Stomach (tissue), 9 donors: Measurements from ENCODE around the gene ITGA1. TPM values are rescaled to one million over a fixed set of nuclear protein-coding genes. Genes with fewer than 3 reads are reported as not detected.

Source experiments
- DNase-seq, 2 donors: peaks; one replicate each; pipeline versions ENCODE4 v3.0.0 to v3.0.0-alpha.2; 2013 to 2019
- H3K27ac ChIP-seq, 5 donors: fragments of 200-600 bp in 4 of 5; sonication (generic) in 4 of 5; one replicate each; pipeline ENCODE4 v1.5.1; 2013 to 2019; ENCODE audit warnings: mild to moderate bottlenecking in 1 of 5, moderate library complexity in 1 of 5
- H3K27me3 ChIP-seq, 3 donors: fragments of 200-600 bp; sonication (generic); one replicate each; pipeline ENCODE4 v1.5.1; 2017 to 2019; ENCODE audit warnings: mixed run types in 1 of 3
- H3K36me3 ChIP-seq, 4 donors: fragments of 200-600 bp; sonication (generic); 1 replicate in 3 of 4; 2 replicates in 1 of 4; pipeline ENCODE4 v1.5.1; 2016 to 2019
- H3K4me1 ChIP-seq, 4 donors: fragments of 200-600 bp; sonication (generic); one replicate each; pipeline ENCODE4 v1.5.1; 2016 to 2019
- H3K4me3 ChIP-seq, 4 donors: fragments of 200-600 bp; sonication (generic) in 3 of 4; one replicate each; pipeline ENCODE4 v1.5.1; 2016 to 2019; ENCODE audit warnings: mild to moderate bottlenecking in 1 of 4
- H3K9me3 ChIP-seq, 4 donors: fragments of 200-600 bp; sonication (generic); one replicate each; pipeline ENCODE4 v1.5.1; 2016 to 2019
- CTCF ChIP-seq, 7 experiments: fragments of 450-650 bp in 4 of 7; fragments of 200-600 bp in 3 of 7; sonication (generic) in 3 of 7; IDR thresholded peaks; one replicate each; pipeline ENCODE4 v1.5.1; 2016 to 2019; ENCODE audit warnings: antibody characterized with exemption in 7 of 7, control low read depth in 2 of 7, mild to moderate bottlenecking in 1 of 7
- EP300 ChIP-seq: sonication (generic); formaldehyde crosslinking; IDR thresholded peaks from one replicate; pipeline ENCODE4 v1.6.1; 2017; ENCODE audit warnings: antibody characterized with exemption
- POLR2A ChIP-seq, 4 donors: fragments of 450-650 bp; IDR thresholded peaks; one replicate each; pipeline ENCODE4 v1.6.1; 2016; ENCODE audit warnings: antibody characterized with exemption in 4 of 4, control low read depth in 2 of 4, mild to moderate bottlenecking in 1 of 4, moderate library complexity in 1 of 4
- POLR2AphosphoS5 ChIP-seq, 3 donors: sonication (generic); formaldehyde crosslinking; IDR thresholded peaks; one replicate each; pipeline ENCODE4 v1.6.1; 2016; ENCODE audit warnings: antibody characterized with exemption in 3 of 3
- WGBS, 5 donors: extraction: QIAGEN DNeasy Blood & Tissue Kit in 3 of 5; methylation state at CpG; one replicate each; pipeline versions ENCODE4 v1.1.5 to v1.1.7; 2013 to 2018; 5-methylcytosine and 5-hydroxymethylcytosine counted together
- intact Hi-C: fragments of 100-400 bp; cut with DNase I; formaldehyde crosslinking; loops from one replicate; pipeline ENCODE4 v1.15.1; 2023; ENCODE audit warnings: low total_unique reads
- polyA plus RNA-seq, 3 donors: library from polyadenylated mRNA; stranded (reverse); fragments of 200-250 nt; gene quantifications; one replicate each; pipeline ENCODE4 v1.2.3, GENCODE V29; 2013
- total RNA-seq, 5 donors: library from RNA; depleted of rRNA; stranded (reverse); fragments of >200 nt; gene quantifications; one replicate each; pipeline versions ENCODE4 v1.1.0 to v1.2.3, GENCODE V29; 2014 to 2016
- donor health status: healthy with polysubstance abuse.
- donor health status: Bipolar disorder and iron deficiency.
- donor health status: healthy.

Gene ITGA1
- total and polyA plus RNA-seq, 8 donors, result 2.7 to 507 (median 77.0) TPM

- TF ChIP-seq POLR2AphosphoS5 (IDR thresholded peaks at IDR 0.05), result no peak
- no peak for TF ChIP-seq EP300
- TF ChIP-seq CTCF (IDR thresholded peaks at IDR 0.05), result no peak
- intact Hi-C loops, result no loop called here
- DNase-seq, result no peak
- H3K4me1 ChIP-seq, result peaks cover 6 to 62% (median 30%) of the 10 kb centered on the region in 4 donors
- WGBS, 5 donors, result 59 to 73% (median 63%) methylated on average over 2 of the region's 2 CpGs
- no peaks in the 10 kb centered on the region for H3K9me3 ChIP-seq
- H3K36me3 ChIP-seq, result peaks cover 0 to 44% (median 30%) of the 10 kb centered on the region in 4 donors
- H3K27ac ChIP-seq, result peak overlapping the region in 1 of 5 donors; percentile 3
- H3K4me3 ChIP-seq, result no peak overlapping the region
- no peaks in the 10 kb centered on the region for H3K27me3 ChIP-seq
Measured at GRCh38 chr5:52896534-52897237, 109.0 kb downstream of the ITGA1 start.

GRCh38 chr5:52897238-52897614, 109.5 kb downstream of the ITGA1 start:
- H3K4me1 ChIP-seq, result peaks cover 6 to 60% (median 28%) of the 10 kb centered on the region in 4 donors
- H3K9me3 ChIP-seq, result no peaks in the 10 kb centered on the region
- no peak overlapping the region for H3K4me3 ChIP-seq
- no peak for DNase-seq
- intact Hi-C loops, result no loop called here
- no peak for TF ChIP-seq EP300
- no peak for TF ChIP-seq POLR2AphosphoS5 (IDR thresholded peaks at IDR 0.05)
- TF ChIP-seq POLR2A (IDR thresholded peaks at IDR 0.05), result no peak
- TF ChIP-seq CTCF (IDR thresholded peaks at IDR 0.05), result no peak
- H3K36me3 ChIP-seq, result peaks cover 0 to 50% (median 30%) of the 10 kb centered on the region in 4 donors
- H3K27me3 ChIP-seq, result no peaks in the 10 kb centered on the region
- no peak overlapping the region for H3K27ac ChIP-seq

- H3K4me3 ChIP-seq, result no peak overlapping the region
- peak overlapping the region in 1 of 5 donors; percentile 35 for H3K27ac ChIP-seq
- no peaks in the 10 kb centered on the region for H3K9me3 ChIP-seq
- peaks cover 0 to 41% (median 12%) of the 10 kb centered on the region in 4 donors for H3K4me1 ChIP-seq
- no peaks in the 10 kb centered on the region for H3K27me3 ChIP-seq
- no peak for DNase-seq
- intact Hi-C loops, result no loop called here
- H3K36me3 ChIP-seq, result peaks cover 0 to 56% (median 35%) of the 10 kb centered on the region in 4 donors
- WGBS, 5 donors, result 65 to 84% (median 80%) methylated on average over 5 of the region's 5 CpGs
- no peak for TF ChIP-seq POLR2A (IDR thresholded peaks at IDR 0.05)
- TF ChIP-seq EP300, result no peak
- TF ChIP-seq POLR2AphosphoS5 (IDR thresholded peaks at IDR 0.05), result no peak
Measured at GRCh38 chr5:52898961-52899680, 111.4 kb downstream of the ITGA1 start.

- Histone ChIP-seq H3K9me3 (no peaks in the 10 kb centered on the region), H3K4me1 (peaks cover 0 to 7% (median 0%) of the 10 kb centered on the region in 4 donors), H3K36me3 (peaks cover 0 to 46% (median 29%) of the 10 kb centered on the region in 4 donors), H3K27me3 (no peaks in the 10 kb centered on the region), H3K27ac (no peak overlapping the region), H3K4me3 (no peak overlapping the region)
- no peak for DNase-seq
- TF ChIP-seq POLR2AphosphoS5 (IDR thresholded peaks at IDR 0.05), result no peak
- TF ChIP-seq EP300, result no peak
- TF ChIP-seq POLR2A (IDR thresholded peaks at IDR 0.05), result no peak
- no peak for TF ChIP-seq CTCF (IDR thresholded peaks at IDR 0.05)
- intact Hi-C loops, result no loop called here
- WGBS, 5 donors, result 56 to 68% (median 62%) methylated on average over 2 of the region's 2 CpGs
Measured at GRCh38 chr5:52903142-52903541, 115.4 kb downstream of the ITGA1 start.
